Activated T-cell treated with anti-CD3 and anti-CD28 coated beads for 24 hours (primary cell): ENCODE measurements around the gene DNAI1.
"Not testable (repeated sequence)": the region's sequence is repeated elsewhere in the genome, so short reads cannot be mapped to it uniquely, and the experiment has no call there.

Experiments
- DNase-seq: peaks from one replicate; pipeline ENCODE4 v3.0.0-alpha.2; 2020; ENCODE audit warnings: low read depth

The DNAI1 gene

GRCh38 chr9:34513567-34514214, 55.1 kb downstream of the DNAI1 start:
- no peak for DNase-seq

- no peak for DNase-seq
Measured at GRCh38 chr9:34514401-34514800, 55.8 kb downstream of the DNAI1 start.

- no peak for DNase-seq
Measured at GRCh38 chr9:34514816-34515215, 56.2 kb downstream of the DNAI1 start.

- DNase-seq: no peak
Measured at GRCh38 chr9:34515959-34516358, 57.4 kb downstream of the DNAI1 start.

- no peak for DNase-seq
Measured at GRCh38 chr9:34517185-34517584, 58.6 kb downstream of the DNAI1 start.

- DNase-seq: no peak
Measured at GRCh38 chr9:34518110-34518616, 59.6 kb downstream of the DNAI1 start.

GRCh38 chr9:34518896-34519295, 60.3 kb downstream of the DNAI1 start:
- DNase-seq: no peak

GRCh38 chr9:34519321-34520020, 60.9 kb downstream of the DNAI1 start:
- DNase-seq: no peak

GRCh38 chr9:34520096-34520495, 61.5 kb downstream of the DNAI1 start:
- no peak for DNase-seq

- no peak for DNase-seq
Measured at GRCh38 chr9:34520505-34521385, 62.1 kb downstream of the DNAI1 start.

- no peak for DNase-seq
Measured at GRCh38 chr9:34521406-34522045, 62.9 kb downstream of the DNAI1 start.

- DNase-seq: no peak
Measured at GRCh38 chr9:34522091-34522887, 63.7 kb downstream of the DNAI1 start.

GRCh38 chr9:34522971-34523797, 64.6 kb downstream of the DNAI1 start, which contains the start of gene ENHO:
ENHO (minus strand) TSS chr9:34522990; CDS start chr9:34521695, 1,295 bp downstream.
- DNase-seq: peak; percentile 89

GRCh38 chr9:34524349-34524748, 65.7 kb downstream of the DNAI1 start:
- no peak for DNase-seq

- no peak for DNase-seq
Measured at GRCh38 chr9:34526026-34526425, 67.4 kb downstream of the DNAI1 start.

- DNase-seq: not testable (repeated sequence)
Measured at GRCh38 chr9:34532041-34532440, 73.4 kb downstream of the DNAI1 start.

GRCh38 chr9:34536685-34537084, 78.1 kb downstream of the DNAI1 start:
- no peak for DNase-seq

GRCh38 chr9:34540827-34541226, 82.2 kb downstream of the DNAI1 start:
- no peak for DNase-seq

GRCh38 chr9:34541540-34541939, 82.9 kb downstream of the DNAI1 start:
- no peak for DNase-seq

GRCh38 chr9:34544035-34544434, 85.4 kb downstream of the DNAI1 start:
- DNase-seq: no peak
